Neural progenitor cell (in vitro differentiated cells): ENCODE measurements around the gene ECEL1.
"Not testable (repeated sequence)": the region's sequence is repeated elsewhere in the genome, so short reads cannot be mapped to it uniquely, and the experiment has no call there.

ENCODE experiments used
- EZH2 ChIP-seq: fragments of 200-600 bp; sonication (generic); IDR thresholded peaks from 2 replicates; pipeline ENCODE4 v1.6.1; 2017; ENCODE audit warnings: antibody characterized with exemption, mild to moderate bottlenecking, moderate library complexity
- TF ChIP-seq, protein P1 (sequence below): fragments of 200-600 bp; sonication (generic); IDR thresholded peaks from 2 replicates; pipeline ENCODE4 v1.5.1; 2017; ENCODE audit warnings: antibody characterized with exemption, mild to moderate bottlenecking

DNA sequence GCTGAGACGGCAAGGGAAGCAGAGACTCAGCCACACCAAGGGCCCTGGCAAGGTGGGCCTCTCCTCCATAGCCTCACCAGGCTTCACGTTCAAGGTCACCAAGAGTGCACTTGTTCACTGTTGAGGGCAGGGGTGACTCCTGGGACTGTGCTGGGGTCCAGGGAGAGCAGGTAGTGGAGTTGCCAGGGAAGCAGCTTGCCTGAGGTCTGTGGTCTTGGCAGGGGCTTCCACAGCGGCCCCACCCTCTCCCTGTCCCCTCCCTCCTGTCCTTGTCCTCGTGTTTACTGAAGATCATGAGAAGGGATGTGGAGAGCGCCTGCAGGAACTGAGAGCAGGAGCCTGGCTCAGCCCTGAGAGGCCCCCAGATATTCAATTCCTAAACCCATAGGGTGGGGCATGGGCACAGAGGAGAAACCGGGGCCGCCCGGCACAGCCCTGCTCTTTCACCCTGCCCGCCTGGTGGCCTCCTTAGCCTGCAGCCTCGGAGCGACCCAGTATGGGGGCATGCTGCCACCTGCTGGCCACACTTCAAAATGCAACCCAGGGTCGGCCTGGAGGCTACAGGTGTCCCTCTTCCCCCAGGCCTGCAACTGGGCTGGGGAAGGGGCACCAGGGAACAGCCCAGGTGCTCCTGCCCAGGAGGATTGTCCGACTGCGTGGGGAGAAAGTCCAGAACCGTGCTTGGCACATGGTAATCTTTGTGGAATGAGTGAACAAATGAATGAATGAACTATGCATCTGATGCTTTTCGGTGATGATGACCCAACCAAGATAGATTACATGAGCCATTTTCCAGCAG lies 47.2 kb downstream of the ECEL1 start:
- TF ChIP-seq, protein P1, sequence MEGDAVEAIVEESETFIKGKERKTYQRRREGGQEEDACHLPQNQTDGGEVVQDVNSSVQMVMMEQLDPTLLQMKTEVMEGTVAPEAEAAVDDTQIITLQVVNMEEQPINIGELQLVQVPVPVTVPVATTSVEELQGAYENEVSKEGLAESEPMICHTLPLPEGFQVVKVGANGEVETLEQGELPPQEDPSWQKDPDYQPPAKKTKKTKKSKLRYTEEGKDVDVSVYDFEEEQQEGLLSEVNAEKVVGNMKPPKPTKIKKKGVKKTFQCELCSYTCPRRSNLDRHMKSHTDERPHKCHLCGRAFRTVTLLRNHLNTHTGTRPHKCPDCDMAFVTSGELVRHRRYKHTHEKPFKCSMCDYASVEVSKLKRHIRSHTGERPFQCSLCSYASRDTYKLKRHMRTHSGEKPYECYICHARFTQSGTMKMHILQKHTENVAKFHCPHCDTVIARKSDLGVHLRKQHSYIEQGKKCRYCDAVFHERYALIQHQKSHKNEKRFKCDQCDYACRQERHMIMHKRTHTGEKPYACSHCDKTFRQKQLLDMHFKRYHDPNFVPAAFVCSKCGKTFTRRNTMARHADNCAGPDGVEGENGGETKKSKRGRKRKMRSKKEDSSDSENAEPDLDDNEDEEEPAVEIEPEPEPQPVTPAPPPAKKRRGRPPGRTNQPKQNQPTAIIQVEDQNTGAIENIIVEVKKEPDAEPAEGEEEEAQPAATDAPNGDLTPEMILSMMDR: peak; percentile 84
- TF ChIP-seq EZH2: not testable (repeated sequence)
